GM19395 (cell line): Measurements from ENCODE around the gene THOC6.
A peak's percentile ranks its signal among the peaks of the same experiment; 100 is the strongest.
"Not testable (repeated sequence)": the region's sequence is repeated elsewhere in the genome, so short reads cannot be mapped to it uniquely, and the experiment has no call there.

Experiments used
- ATAC-seq: cut with Tn5 transposase; IDR thresholded peaks from one replicate; pipeline ENCODE4 v1.9.1; 2021; ENCODE audit warnings: mild to moderate bottlenecking, moderate library complexity; ENCODE audit not compliant: unreplicated experiment

Gene THOC6

GRCh38 chr16:3069146-3069545, 45.3 kb downstream of the THOC6 start:
- not testable (repeated sequence) for ATAC-seq

- no peak for ATAC-seq
Observed at GRCh38 chr16:3070608-3071111, 46.8 kb downstream of the THOC6 start.

GRCh38 chr16:3071655-3072054, 47.8 kb downstream of the THOC6 start:
- no peak for ATAC-seq

- ATAC-seq: not testable (repeated sequence)
Observed at GRCh38 chr16:3072148-3072547, 48.3 kb downstream of the THOC6 start.

GRCh38 chr16:3072576-3073263, 48.9 kb downstream of the THOC6 start:
- ATAC-seq: not testable (repeated sequence)

GRCh38 chr16:3073448-3073847, 49.6 kb downstream of the THOC6 start:
- ATAC-seq: no peak

GRCh38 chr16:3074860-3075522, 51.2 kb downstream of the THOC6 start:
- ATAC-seq: peak; percentile 77

- no peak for ATAC-seq
Observed at GRCh38 chr16:3075523-3075915, 51.7 kb downstream of the THOC6 start.

- not testable (repeated sequence) for ATAC-seq
Observed at GRCh38 chr16:3075946-3076345, 52.1 kb downstream of the THOC6 start.

- ATAC-seq: no peak
Observed at GRCh38 chr16:3076577-3076976, 52.7 kb downstream of the THOC6 start.
